HG02571 (cell line): ENCODE data around the gene EDNRA.

ENCODE experiments used
- ATAC-seq: cut with Tn5 transposase; IDR thresholded peaks from one replicate; pipeline ENCODE4 v1.9.1; 2021; ENCODE audit warnings: mild to moderate bottlenecking, moderate library complexity; ENCODE audit not compliant: unreplicated experiment

EDNRA gene

GRCh38 chr4:147494301-147494700 is 13.4 kb downstream of the EDNRA start:
- no peak for ATAC-seq

- ATAC-seq, result no peak
Measured at GRCh38 chr4:147496500-147496899, 15.6 kb downstream of the EDNRA start.

GRCh38 chr4:147498031-147498660 is 17.2 kb downstream of the EDNRA start:
- ATAC-seq, result no peak

- no peak for ATAC-seq
Measured at GRCh38 chr4:147508346-147508745, 27.4 kb downstream of the EDNRA start.

- ATAC-seq, result no peak
Measured at GRCh38 chr4:147509386-147509785, 28.5 kb downstream of the EDNRA start.

GRCh38 chr4:147510962-147511668 is 30.2 kb downstream of the EDNRA start:
- no peak for ATAC-seq

- ATAC-seq, result no peak
Measured at GRCh38 chr4:147513091-147513490, 32.2 kb downstream of the EDNRA start.

GRCh38 chr4:147513952-147514351 is 33.1 kb downstream of the EDNRA start:
- no peak for ATAC-seq

GRCh38 chr4:147515220-147515936 is 34.5 kb downstream of the EDNRA start:
- no peak for ATAC-seq

GRCh38 chr4:147516133-147516532 is 35.2 kb downstream of the EDNRA start:
- ATAC-seq, result no peak

GRCh38 chr4:147518086-147518485 is 37.2 kb downstream of the EDNRA start:
- no peak for ATAC-seq

GRCh38 chr4:147518846-147519767 is 38.2 kb downstream of the EDNRA start:
- ATAC-seq, result peak; percentile 93

GRCh38 chr4:147524601-147525000 is 43.7 kb downstream of the EDNRA start:
- ATAC-seq, result no peak

- no peak for ATAC-seq
Measured at GRCh38 chr4:147525494-147526271, 44.8 kb downstream of the EDNRA start.

- ATAC-seq, result no peak
Measured at GRCh38 chr4:147526272-147526654, 45.4 kb downstream of the EDNRA start.

GRCh38 chr4:147528054-147528453 is 47.2 kb downstream of the EDNRA start:
- no peak for ATAC-seq

- ATAC-seq, result no peak
Measured at GRCh38 chr4:147530134-147530533, 49.2 kb downstream of the EDNRA start.

- ATAC-seq, result no peak
Measured at GRCh38 chr4:147530723-147531122, 49.8 kb downstream of the EDNRA start.

GRCh38 chr4:147532896-147533295 is 52.0 kb downstream of the EDNRA start:
- no peak for ATAC-seq

- ATAC-seq, result no peak
Measured at GRCh38 chr4:147533331-147533730, 52.4 kb downstream of the EDNRA start.
